H1 (cell line): ENCODE data around the gene CPHXL2. TPM values are rescaled to one million over a fixed set of nuclear protein-coding genes. Genes with fewer than 3 reads are reported as not detected.

Source experiments
- BACH1 ChIP-seq: IDR thresholded peaks from 2 replicates; pipeline ENCODE4 v1.6.1; 2012; ENCODE audit warnings: low read length, improper control_type of control experiment
- KDM4A ChIP-seq: IDR thresholded peaks from one replicate; pipeline ENCODE4 v1.7.1; 2012; ENCODE audit warnings: low read depth, mild to moderate bottlenecking, moderate library complexity, low read length, inconsistent platforms; ENCODE audit not compliant: severe bottlenecking
- KDM5A ChIP-seq: fragments of 200-600 bp; IDR thresholded peaks from 2 replicates; pipeline ENCODE4 v1.7.1; 2012; ENCODE audit warnings: mild to moderate bottlenecking, low read length, inconsistent platforms, mixed read lengths
- POLR2A ChIP-seq, 2 experiments: IDR thresholded peaks; 1 replicate in 1 of 2; 2 replicates in 1 of 2; pipeline ENCODE4 v1.6.1; 2011; ENCODE audit warnings: low read depth in 2 of 2, low read length in 2 of 2, mild to moderate bottlenecking in 2 of 2; ENCODE audit errors: control extremely low read depth in 1 of 2
- SP1 ChIP-seq: IDR thresholded peaks from 2 replicates; pipeline ENCODE4 v1.6.1; 2011; ENCODE audit warnings: low read depth, low read length
- TAF7 ChIP-seq: optimal IDR thresholded peaks from 2 replicates; pipeline ENCODE3; 2011; ENCODE audit warnings: low read depth, mild to moderate bottlenecking, inconsistent platforms, low read length, moderate library complexity, borderline replicate concordance
- YY1 ChIP-seq: IDR thresholded peaks from 2 replicates; pipeline ENCODE4 v1.6.1; 2011; ENCODE audit warnings: low read depth, mild to moderate bottlenecking, low read length
- polyA plus RNA-seq, 7 experiments: library from polyadenylated mRNA; depleted of rRNA in 3 of 7; stranded (reverse) in 5 of 7; unstranded in 2 of 7; fragments of >200 nt in 5 of 7; fragments of 200-250 nt in 2 of 7; gene quantifications; 1 replicate in 5 of 7; 2 replicates in 1 of 7; 4 replicates in 1 of 7; pipeline versions ENCODE4 v1.2.1 to v1.2.3, GENCODE V29; 2011 to 2013; ENCODE audit warnings: missing spikeins in 2 of 7, mixed read lengths in 2 of 7
- total RNA-seq: library from RNA; stranded (reverse); fragmentation: NEBNext Ultra II Directional; extraction: Animal tissue kit (Norgen Biotek cat#: 25700); gene quantifications from 2 replicates; pipeline ENCODE4 v1.2.1, GENCODE V29; 2021

The CPHXL2 gene
- total and polyA plus RNA-seq, 2 of the 8 experiments (the other 6 are each of a cell fraction or from before 2014, with no cell fraction given) = not detected

- no peak for TF ChIP-seq TAF7
- TF ChIP-seq SP1 = peak; percentile 14; the same call in 1 of the 2 replicates
- TF ChIP-seq YY1 = peak; percentile 93
- peak; percentile 14; the same call in 1 of the 2 replicates for TF ChIP-seq KDM5A
- peak; percentile 45 for TF ChIP-seq KDM4A
- peak; percentile 39 to 71 for TF ChIP-seq POLR2A (IDR thresholded peaks at IDR 0.05; ENCODE audit: control extremely low read depth in 1 of 2, low read depth in 2 of 2, low read length in 2 of 2)
- no peak for TF ChIP-seq BACH1
Observed at GRCh38 chr16:75648265-75649076, 28.3 kb downstream of the CPHXL2 start (continued).
